Activated T-helper 17 cell treated with anti-CD3 and anti-CD28 coated beads, Interleukin-2, amount 50 U/mL, for 72 hours (primary cell): ENCODE results near the gene IQGAP3. TPM values are rescaled to one million over a fixed set of nuclear protein-coding genes. Genes with fewer than 3 reads are reported as not detected.

Source experiments
- ATAC-seq: fragments of 150-1000 bp; cut with Tn5 transposase; replicated peaks from 2 replicates; pipeline ENCODE4 v1.10.0; 2021; ENCODE audit warnings: mild to moderate bottlenecking, moderate library complexity
- H3K27ac Mint-ChIP-seq: one replicate; pipeline ENCODE4 v1.8.0; 2022; ENCODE audit warnings: mixed read lengths
- H3K27me3 Mint-ChIP-seq: one replicate; pipeline ENCODE4 v1.8.0; 2022; ENCODE audit warnings: mixed read lengths
- H3K36me3 Mint-ChIP-seq: one replicate; pipeline ENCODE4 v1.8.0; 2022; ENCODE audit warnings: low read depth, mild to moderate bottlenecking, mixed read lengths
- H3K4me1 Mint-ChIP-seq: one replicate; pipeline ENCODE4 v1.8.0; 2022; ENCODE audit warnings: mixed read lengths
- H3K4me3 Mint-ChIP-seq: one replicate; pipeline ENCODE4 v1.8.0; 2022; ENCODE audit warnings: mild to moderate bottlenecking, mixed read lengths
- H3K9me3 Mint-ChIP-seq: one replicate; pipeline ENCODE4 v1.8.0; 2022; ENCODE audit warnings: mixed read lengths
- total RNA-seq, 2 donors: library from RNA; stranded (reverse); gene quantifications; one replicate each; pipeline ENCODE4 v1.2.3, GENCODE V29; 2022

IQGAP3 gene
- total RNA-seq, 2 donors from 2014 or later = 8.7 to 9.4 TPM

DNA sequence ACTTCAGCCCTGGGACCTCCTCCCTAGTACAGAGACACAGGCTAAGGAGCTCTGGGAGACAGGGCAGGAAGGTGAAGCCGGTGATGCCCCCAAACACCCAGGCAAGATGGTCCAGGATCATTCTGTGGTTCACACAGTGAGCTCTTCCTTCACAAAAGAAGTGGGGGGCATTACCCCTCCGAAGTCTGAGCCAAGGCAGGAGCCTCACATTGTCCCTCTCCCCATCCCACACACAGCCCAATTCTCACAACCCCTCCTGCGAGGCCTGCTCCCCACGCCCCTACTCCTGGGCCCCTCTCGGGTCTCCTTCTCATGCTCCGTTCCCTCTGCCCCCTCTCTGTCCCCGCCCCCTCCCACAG lies 82.5 kb downstream of the IQGAP3 start:
- Mint-ChIP-seq H3K27me3 (no peaks in the 10 kb centered on the region), H3K9me3 (peaks cover 3% of the 10 kb centered on the region), H3K4me3 (peak overlapping the region; percentile 82), H3K36me3 (peaks cover 42% of the 10 kb centered on the region), H3K4me1 (peaks cover 70% of the 10 kb centered on the region), H3K27ac (peak overlapping the region; percentile 94)
- ATAC-seq = no peak

DNA sequence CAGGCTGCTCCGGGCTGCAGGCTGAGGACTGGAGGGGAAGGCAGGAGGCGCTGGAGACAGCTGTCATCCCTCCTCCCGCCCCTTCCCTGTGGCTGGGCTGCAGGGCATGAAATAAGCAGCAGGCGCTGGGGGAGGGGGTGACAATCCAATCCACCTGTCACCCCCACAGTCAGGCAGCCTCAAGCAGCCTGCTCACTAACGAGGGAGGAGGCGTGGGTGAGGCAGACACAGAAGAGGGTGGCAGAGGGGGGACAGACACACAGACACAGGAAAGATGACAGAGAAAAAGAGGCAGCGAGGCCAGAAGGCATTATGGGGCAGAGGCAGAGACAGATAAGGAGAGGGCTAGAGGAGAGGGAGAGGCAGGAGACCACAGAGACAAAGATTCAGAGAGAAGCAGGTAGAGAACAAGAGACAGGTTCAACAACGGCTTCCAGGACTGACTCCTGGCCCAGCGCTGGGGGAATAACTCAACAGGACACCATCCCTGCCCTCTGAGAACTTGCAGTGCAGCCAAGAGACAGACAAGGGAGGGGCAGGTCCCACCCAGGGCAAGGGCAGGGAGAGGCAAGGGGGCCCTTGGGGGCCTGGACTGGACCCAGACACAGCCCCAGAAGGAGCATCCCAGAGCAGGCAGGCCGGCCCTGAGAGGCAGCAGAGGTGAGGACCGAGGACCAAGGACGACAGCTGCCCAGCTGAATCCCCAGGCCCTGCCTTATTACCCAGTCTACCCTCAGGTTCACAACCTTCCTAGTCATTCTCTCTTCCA lies 83.0 kb downstream of the IQGAP3 start:
- Mint-ChIP-seq H3K36me3 (peaks cover 43% of the 10 kb centered on the region), H3K27ac (peak overlapping the region; percentile 94), H3K4me1 (peaks cover 72% of the 10 kb centered on the region)

GRCh38 chr1:156488566-156489165 lies 83.7 kb downstream of the IQGAP3 start:
- H3K9me3 Mint-ChIP-seq = peaks cover 3% of the 10 kb centered on the region
- ATAC-seq = peak; percentile 79
- H3K36me3 Mint-ChIP-seq = peaks cover 44% of the 10 kb centered on the region
- peaks cover 70% of the 10 kb centered on the region for H3K4me1 Mint-ChIP-seq
- peak overlapping the region; percentile 94 for H3K27ac Mint-ChIP-seq
- H3K27me3 Mint-ChIP-seq = no peaks in the 10 kb centered on the region
- peak overlapping the region; percentile 82 for H3K4me3 Mint-ChIP-seq

More for the DNA sequence above, 83.0 kb downstream of the IQGAP3 start:
- H3K9me3 Mint-ChIP-seq = peaks cover 3% of the 10 kb centered on the region
- H3K4me3 Mint-ChIP-seq = peak overlapping the region; percentile 82
- H3K27me3 Mint-ChIP-seq = no peaks in the 10 kb centered on the region
- ATAC-seq = peak; percentile 31

DNA sequence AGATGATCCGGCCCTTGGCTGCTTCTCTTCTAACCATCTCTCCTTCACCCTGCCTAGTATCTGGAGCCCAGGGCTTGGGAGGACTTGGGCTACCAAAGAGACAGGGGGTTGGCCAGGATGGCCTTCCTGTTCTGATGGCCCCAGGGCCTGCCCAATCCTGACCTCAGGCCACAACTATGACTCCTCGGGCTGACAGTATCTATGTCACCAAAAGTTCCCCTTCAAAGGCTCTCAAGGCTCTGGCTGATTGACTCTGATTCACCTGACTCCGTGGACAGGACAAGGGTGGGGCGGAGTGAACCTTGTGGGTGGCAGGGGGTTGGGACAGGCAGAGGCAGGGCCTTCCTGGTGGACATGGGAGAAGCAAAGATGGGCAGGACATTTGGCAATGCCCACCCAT lies 84.5 kb downstream of the IQGAP3 start:
- Mint-ChIP-seq H3K36me3 (peaks cover 49% of the 10 kb centered on the region), H3K9me3 (peaks cover 3% of the 10 kb centered on the region), H3K4me1 (peaks cover 65% of the 10 kb centered on the region), H3K27me3 (no peaks in the 10 kb centered on the region), H3K27ac (peak overlapping the region; percentile 94), H3K4me3 (peak overlapping the region; percentile 82)
- peak; percentile 87 for ATAC-seq

DNA sequence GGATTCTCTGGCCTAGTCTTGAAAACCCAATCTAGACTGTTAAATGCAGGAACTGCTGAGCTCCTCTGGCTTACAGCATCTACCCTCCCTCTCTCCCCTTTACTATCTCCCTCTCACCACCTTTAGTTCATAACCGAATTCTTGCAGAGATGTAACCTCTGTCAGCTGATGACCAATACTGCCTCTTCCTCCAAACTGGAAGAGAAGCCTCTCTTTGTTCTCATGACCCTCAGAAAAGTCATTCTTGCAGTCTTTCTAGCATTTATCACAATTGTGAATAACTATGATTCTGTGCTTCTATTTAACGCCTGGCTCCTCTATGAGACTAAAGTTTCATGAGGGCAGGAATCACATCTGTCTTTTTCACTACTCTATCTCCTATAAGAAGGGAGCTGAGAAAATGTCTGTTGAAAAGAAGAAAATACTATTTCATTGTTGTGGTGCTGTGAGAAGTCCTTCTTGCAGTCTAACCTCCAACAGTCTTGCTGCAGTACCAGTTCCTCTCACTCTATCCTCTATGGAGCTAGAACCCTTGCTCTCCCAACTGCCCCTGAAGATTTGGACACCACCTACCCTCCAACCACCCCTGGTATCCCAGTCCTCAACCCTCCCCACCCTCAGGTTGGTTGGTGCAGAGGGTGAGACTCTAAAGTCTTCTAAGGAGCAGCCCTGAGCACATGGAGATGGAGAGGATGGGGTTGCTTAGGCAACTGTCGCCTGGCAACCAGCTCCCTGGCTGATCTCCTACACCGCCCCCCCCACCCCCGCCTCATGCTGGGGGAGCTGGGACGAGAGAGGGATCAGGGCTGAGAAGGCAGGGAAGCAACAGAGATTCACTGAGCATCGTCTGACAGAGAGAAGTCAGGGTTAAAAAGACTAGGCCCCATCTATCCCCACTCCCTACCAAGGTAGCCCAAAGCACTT lies 85.7 kb downstream of the IQGAP3 start:
- peaks cover 3% of the 10 kb centered on the region for H3K9me3 Mint-ChIP-seq
- H3K4me3 Mint-ChIP-seq = peak overlapping the region; percentile 82
- H3K27ac Mint-ChIP-seq = peak overlapping the region; percentile 40
- H3K36me3 Mint-ChIP-seq = peaks cover 51% of the 10 kb centered on the region
- no peak for ATAC-seq
- no peaks in the 10 kb centered on the region for H3K27me3 Mint-ChIP-seq
- H3K4me1 Mint-ChIP-seq = peaks cover 58% of the 10 kb centered on the region

DNA sequence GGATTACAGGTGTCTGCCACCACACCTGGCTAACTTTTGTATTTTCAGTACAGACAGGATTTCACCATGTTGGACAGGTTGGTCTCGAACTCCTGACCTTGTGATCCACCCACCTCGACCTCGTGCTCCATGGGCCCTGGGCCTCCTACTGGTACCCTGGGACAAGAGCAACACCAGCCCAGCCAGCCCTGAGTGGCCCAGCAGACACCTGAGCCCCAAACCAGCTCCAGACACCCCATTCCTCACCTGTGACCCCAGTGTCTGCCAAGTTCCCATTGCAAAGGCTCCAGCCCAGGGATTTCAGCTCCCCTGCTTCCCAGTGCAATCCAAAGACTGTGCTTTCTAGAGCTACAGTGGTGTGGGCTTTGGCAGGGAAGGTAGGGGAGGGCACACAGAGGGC lies 86.4 kb downstream of the IQGAP3 start:
- peaks cover 58% of the 10 kb centered on the region for H3K4me1 Mint-ChIP-seq
- H3K27ac Mint-ChIP-seq = peak overlapping the region; percentile 40
- ATAC-seq = no peak
- H3K36me3 Mint-ChIP-seq = peaks cover 56% of the 10 kb centered on the region
- no peak overlapping the region for H3K4me3 Mint-ChIP-seq
- peaks cover 3% of the 10 kb centered on the region for H3K9me3 Mint-ChIP-seq
- no peaks in the 10 kb centered on the region for H3K27me3 Mint-ChIP-seq

- peaks cover 3% of the 10 kb centered on the region for H3K9me3 Mint-ChIP-seq
- H3K4me3 Mint-ChIP-seq = no peak overlapping the region
- peak overlapping the region; percentile 70 for H3K27ac Mint-ChIP-seq
Measured at GRCh38 chr1:156484480-156485058, 87.8 kb downstream of the IQGAP3 start.

DNA sequence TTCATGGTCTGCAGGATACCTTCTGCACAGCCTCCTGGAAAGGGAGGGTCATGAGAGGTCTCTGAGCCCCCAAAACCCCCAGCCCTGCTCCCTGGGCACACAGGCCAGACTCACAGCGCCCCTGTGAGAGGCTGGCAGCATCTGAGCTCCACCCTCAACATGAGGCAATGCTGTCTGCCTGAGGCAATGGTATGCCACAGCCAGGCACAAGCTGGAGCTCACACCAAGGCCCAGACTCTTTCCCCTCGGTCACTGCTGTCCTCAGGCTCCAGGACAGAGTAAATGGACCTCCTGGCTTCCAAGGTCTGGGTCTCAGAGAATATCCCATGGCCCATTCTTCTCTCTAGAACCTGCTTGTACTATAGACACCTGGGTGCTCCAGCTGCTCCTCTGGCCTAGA lies 89.0 kb downstream of the IQGAP3 start:
- Mint-ChIP-seq H3K9me3 (peaks cover 3% of the 10 kb centered on the region), H3K27me3 (no peaks in the 10 kb centered on the region), H3K4me3 (no peak overlapping the region), H3K4me1 (peaks cover 45% of the 10 kb centered on the region), H3K36me3 (peaks cover 82% of the 10 kb centered on the region), H3K27ac (peak overlapping the region; percentile 70)
- ATAC-seq = no peak

More at GRCh38 chr1:156484480-156485058, 87.8 kb downstream of the IQGAP3 start:
- ATAC-seq = no peak
- Mint-ChIP-seq H3K4me1 (peaks cover 57% of the 10 kb centered on the region), H3K27me3 (no peaks in the 10 kb centered on the region), H3K36me3 (peaks cover 70% of the 10 kb centered on the region)

- no peaks in the 10 kb centered on the region for H3K27me3 Mint-ChIP-seq
- peaks cover 84% of the 10 kb centered on the region for H3K36me3 Mint-ChIP-seq
- peak overlapping the region; percentile 95 for H3K27ac Mint-ChIP-seq
- peak overlapping the region; percentile 83 for H3K4me3 Mint-ChIP-seq
- H3K4me1 Mint-ChIP-seq = peaks cover 43% of the 10 kb centered on the region
- ATAC-seq = no peak
- H3K9me3 Mint-ChIP-seq = peaks cover 3% of the 10 kb centered on the region
Measured at GRCh38 chr1:156482276-156482675, 90.1 kb downstream of the IQGAP3 start.

- ATAC-seq = peak; percentile 75
- peaks cover 3% of the 10 kb centered on the region for H3K9me3 Mint-ChIP-seq
- peak overlapping the region; percentile 95 for H3K27ac Mint-ChIP-seq
- no peaks in the 10 kb centered on the region for H3K27me3 Mint-ChIP-seq
- peaks cover 44% of the 10 kb centered on the region for H3K4me1 Mint-ChIP-seq
- H3K4me3 Mint-ChIP-seq = peak overlapping the region; percentile 83
- peaks cover 89% of the 10 kb centered on the region for H3K36me3 Mint-ChIP-seq
Measured at GRCh38 chr1:156481527-156481926, 90.8 kb downstream of the IQGAP3 start.

GRCh38 chr1:156480411-156481192 lies 91.8 kb downstream of the IQGAP3 start:
- H3K4me3 Mint-ChIP-seq = peak overlapping the region; percentile 83
- H3K36me3 Mint-ChIP-seq = peaks cover 91% of the 10 kb centered on the region
- H3K27ac Mint-ChIP-seq = peak overlapping the region; percentile 95
- no peaks in the 10 kb centered on the region for H3K27me3 Mint-ChIP-seq
- no peaks in the 10 kb centered on the region for H3K9me3 Mint-ChIP-seq
- ATAC-seq = peak; percentile 65
- peaks cover 42% of the 10 kb centered on the region for H3K4me1 Mint-ChIP-seq

DNA sequence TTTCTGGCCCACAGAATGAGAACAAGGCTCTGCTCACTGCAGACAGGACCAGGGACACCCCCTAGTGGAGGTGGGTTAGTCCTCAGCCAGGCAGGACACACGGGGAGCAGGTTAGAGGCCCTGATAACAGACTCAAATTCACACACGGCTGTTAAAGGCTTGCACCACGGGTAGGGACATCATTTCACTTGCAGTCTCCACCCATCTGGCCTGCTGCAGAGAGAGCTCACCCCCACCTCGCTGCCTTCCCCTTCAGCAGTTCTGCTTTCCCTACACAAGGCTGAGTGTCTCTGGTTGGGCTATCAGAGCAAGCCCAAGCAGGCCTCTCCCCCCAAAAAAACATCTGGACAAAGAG lies 92.4 kb downstream of the IQGAP3 start:
- Mint-ChIP-seq H3K27ac (peak overlapping the region; percentile 95), H3K4me1 (peaks cover 42% of the 10 kb centered on the region), H3K4me3 (peak overlapping the region; percentile 83), H3K36me3 (peaks cover 97% of the 10 kb centered on the region), H3K9me3 (no peaks in the 10 kb centered on the region), H3K27me3 (no peaks in the 10 kb centered on the region)
- ATAC-seq = no peak

- Mint-ChIP-seq H3K27me3 (no peaks in the 10 kb centered on the region), H3K27ac (peak overlapping the region; percentile 70), H3K9me3 (no peaks in the 10 kb centered on the region), H3K4me1 (peaks cover 38% of the 10 kb centered on the region), H3K36me3 (peaks cover 100% of the 10 kb centered on the region), H3K4me3 (no peak overlapping the region)
- ATAC-seq = no peak
Measured at GRCh38 chr1:156479093-156480015, 93.0 kb downstream of the IQGAP3 start.
